Urothelium cell line (cell line): Measurements from ENCODE around the gene AP2A1.

ENCODE experiments used
- DNase-seq: peaks from one replicate; pipeline ENCODE4 v3.0.0; 2011; ENCODE audit warnings: low spot score, mixed read lengths
- FAIRE-seq: peaks from 2 replicates; lab custom pipeline; 2011; peaks lifted over from hg19 to GRCh38; lab: Jason Lieb, UNC

The AP2A1 gene

DNA sequence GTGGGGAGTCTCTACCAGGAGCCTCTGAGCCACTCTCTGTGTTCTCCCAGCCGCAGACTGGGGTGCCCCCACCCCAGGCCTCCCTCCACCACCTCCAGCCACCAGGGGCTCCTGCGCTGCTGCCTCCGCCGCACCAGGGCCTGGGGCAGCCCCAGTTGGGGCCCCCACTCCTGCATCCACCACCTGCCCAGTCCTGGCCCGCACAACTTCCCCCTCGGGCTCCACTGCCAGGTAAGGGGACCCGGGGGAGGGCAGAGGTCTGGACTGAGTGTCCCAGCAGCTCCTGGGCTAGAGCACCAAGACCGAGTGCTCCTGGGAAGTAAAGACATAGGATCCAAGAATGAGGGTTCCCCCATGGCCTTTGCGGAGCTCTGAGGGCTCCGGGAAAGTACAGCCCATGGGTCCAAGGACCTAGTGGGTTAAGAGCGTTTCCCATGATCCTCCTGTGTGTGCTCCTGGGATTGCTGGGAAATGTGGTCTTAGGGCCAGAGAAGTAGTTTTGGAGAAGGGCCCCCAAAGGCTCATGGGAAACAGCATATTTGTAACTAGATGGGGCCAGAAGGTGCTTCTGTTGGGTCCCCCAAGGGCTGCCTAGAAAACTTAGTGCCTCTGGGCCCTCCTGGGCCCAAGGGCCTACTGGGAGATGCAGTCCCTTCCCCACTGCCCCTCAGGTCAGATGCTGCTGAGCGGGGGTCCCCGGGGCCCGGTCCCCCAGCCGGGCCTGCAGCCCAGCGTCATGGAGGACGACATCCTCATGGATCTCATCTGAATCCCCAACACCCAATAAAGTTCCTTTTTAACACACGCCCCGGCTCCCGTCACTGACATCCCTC lies 69.6 kb downstream of the AP2A1 start:
- no peak for FAIRE-seq

DNA sequence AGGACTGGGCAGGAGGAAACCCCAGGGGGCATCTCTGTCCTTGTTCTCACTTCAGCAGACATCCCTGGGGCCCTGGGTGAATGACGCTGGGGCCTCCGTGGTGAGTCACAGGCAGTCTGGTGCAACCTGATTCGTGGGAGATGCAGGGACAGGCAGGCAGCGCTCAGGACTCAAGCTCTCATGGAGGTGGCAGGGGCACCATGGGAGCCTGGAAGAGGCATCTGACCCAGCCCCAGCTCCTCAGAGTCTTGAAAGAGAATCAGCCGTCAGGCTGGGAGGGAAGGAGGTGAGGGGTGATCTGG lies 70.2 kb downstream of the AP2A1 start:
- FAIRE-seq, result no peak

More for the DNA sequence above, 69.6 kb downstream of the AP2A1 start:
- no peak for DNase-seq

DNA sequence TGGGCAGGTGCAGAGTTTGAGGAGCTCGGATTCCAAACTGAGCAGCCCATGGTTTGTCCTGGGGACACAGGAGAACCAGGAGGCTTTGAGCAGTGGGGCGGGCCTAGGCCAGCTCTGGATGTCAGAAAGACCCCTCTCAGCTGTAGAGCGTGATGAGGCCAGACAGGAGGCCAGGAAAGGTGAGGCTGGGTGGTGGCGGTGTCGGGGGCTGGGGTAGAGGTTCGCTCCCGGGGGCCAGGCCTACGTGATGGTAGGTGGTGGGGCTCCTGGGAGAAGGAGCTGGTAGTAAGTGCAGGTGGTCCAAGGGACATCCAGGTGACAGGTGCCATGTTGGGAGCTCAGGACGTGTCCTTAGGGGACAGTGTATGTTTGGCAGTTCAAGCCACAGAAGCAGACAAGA lies 70.6 kb downstream of the AP2A1 start:
- DNase-seq, result no peak
- FAIRE-seq, result no peak

More for the DNA sequence above, 70.2 kb downstream of the AP2A1 start:
- DNase-seq, result no peak

DNA sequence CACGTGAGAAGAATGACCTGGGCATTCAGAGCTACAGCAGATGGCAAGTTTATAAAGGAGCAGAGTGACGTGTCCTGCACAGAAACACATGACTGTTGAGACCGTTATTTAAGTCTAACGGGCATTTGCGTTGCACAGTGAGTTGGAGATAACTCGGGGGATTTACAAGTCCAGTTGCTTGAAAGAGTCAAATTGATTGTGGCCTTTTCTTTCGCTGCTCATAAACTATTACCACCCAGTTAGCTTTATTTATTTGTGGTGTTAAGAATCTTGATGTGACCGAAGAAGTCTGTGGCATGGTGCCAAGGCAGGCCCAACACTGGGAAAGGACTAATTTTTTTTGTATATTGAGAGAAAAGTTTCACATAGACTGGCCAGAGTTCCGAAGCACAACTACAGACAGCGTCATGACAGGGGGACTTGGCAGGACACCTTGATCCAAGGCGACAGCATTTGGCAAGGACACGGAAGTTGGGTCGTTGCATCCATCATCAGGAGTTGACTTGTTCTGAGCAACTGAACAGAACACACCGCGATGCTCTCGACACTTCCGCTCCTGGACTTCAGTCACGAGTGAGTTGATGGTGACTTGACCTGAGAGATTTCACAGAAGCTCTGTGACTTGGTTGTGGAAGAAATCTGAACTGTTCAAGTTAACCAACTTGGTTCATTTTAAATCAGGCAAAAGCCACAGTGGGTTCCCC lies 72.2 kb downstream of the AP2A1 start:
- FAIRE-seq (no peak), DNase-seq (no peak)

DNA sequence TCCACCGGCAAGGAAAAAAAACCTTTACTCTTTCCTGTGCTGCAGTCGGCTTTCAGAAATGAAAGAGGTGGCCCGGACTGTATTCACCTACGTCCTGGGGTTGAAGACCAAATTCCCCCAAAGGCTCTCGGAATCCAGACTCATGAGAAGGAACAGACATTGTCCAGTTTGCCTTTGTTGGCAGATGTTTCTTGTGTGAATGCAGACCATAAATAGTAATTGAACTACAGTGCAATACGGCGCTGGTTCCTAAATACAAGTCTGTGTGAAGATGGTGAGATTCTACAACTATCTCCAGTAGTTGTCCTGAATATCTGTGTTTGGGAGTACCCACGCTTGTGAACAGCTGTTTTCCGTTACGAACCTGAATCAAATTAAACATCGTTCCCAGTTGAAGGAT lies 72.9 kb downstream of the AP2A1 start:
- DNase-seq (no peak), FAIRE-seq (no peak)

DNA sequence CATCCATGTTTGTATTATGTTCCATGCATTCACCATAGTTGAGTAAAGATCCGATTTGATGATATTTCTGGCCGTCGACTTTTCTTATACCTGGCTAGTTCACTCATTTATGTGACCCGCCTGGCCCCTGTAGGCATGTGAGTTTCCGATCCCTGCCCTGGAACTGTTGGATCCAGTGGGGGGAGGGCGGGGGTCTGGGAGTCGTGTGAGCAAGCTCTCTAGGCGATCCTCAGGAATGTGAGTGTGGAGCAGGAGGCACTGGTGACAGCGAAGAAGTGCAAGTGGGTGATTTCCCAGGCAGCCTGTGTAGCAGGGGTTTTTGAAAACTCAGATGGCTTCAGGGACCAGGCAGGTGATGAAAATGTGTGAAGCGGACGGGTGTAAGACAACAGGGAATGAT lies 73.5 kb downstream of the AP2A1 start:
- FAIRE-seq (no peak), DNase-seq (no peak)

DNA sequence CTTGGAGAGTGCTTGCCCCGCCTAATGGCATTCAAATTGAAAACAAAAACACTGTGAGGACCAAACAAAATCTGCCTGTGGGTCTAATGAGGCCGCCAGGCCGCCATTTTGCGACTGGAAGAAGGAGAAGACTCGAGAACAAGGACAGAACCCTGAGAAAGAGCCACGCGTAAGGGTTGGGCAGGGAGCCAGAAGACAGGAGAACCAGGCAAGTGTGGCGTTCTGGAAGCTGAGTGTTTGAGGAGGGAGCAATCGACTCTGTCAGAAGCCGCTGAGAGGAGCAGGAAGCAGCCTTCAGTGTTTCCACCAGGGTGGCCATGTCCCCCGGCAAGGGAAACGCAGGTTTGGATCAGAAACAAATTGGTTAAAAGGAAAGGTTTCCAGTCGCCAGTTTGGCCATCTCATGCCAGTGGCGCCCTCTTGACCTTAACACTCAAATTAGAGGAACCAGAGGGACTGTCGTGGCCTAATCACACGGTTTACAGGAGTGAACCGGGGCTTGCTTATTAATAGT lies 74.0 kb downstream of the AP2A1 start:
- FAIRE-seq (no peak), DNase-seq (no peak)

DNA sequence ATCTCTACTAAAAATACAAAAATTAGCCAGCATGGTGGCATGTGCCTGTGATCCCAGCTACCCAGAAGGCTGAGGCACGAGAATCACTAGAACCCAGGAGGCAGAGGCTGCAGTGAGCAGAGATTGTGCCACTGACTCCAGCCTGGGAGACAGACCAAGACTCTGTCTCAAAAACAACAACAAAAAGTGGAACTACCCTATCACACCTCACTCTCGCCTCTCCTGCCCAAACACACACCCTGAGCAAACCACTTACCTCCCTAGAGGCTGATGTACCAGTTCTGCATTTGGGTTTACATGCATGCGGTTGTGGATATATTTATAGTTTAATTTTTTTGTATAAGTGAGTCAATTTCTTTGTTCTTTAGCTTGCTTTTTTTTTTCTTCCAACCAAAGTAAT lies 76.5 kb downstream of the AP2A1 start:
- DNase-seq, result no peak
- no peak for FAIRE-seq

DNA sequence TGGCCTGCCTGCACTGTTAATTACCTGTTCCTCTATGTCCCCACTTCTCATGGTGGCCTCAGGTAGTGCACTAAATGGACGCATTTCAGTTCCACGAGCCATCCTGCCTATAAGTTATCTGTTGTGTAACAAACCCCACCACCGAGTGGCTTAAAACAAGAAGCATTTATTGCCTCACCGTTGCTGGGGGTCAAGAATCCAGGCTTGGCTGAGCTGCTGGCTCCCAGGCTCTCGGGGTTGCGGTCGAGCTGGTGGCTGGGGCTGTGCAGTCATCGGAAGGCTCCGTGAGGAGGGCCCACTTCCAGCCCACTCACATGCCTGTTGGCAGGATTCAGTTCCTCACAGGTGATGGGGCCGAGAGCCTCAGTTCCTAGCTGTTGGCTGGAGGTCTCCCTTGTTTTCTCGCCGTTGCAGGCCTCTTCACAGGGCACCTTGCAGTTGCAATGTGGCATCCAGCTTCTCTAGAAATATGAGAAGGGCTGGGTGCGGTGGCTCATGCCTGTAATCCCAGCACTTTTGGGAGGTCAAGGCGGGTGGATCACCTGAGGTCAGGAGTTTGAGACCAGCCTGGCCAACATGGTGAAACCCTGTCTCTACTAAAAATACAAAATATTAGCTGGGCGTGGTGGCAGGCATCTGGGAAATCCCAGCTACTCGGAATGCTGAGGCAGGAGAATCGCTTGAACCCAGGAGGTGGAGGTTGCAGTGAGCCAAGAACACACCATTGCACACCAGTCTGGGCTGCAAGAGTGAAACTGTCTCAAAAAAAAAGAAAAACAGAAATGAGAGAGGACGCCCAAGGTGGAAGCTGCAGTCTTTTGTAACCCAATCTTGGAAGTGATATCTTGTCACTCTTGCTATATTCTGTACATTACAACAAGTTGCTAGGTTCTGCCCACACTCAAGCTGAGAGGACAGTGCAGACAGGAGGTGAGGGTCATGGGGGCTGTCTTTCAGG lies 77.6 kb downstream of the AP2A1 start:
- FAIRE-seq, result no peak

DNA sequence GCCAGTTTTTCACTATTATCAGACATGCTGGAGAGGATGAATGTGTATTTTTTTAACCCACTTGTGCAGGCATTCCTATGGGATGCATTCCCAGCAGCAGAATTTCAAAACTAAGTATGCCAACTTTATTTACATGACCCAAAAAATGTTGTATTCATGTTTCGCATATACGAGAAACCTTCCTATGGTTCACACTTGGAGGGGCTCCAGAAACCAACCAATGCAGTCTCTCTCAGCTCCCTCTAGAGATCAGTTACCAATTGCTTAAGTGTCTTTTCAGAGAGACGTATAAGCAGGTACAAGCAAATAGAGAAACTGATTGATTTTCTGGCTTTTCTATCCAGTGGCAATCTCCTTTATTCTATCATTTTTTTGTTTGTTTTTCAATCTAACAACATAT lies 78.6 kb downstream of the AP2A1 start:
- FAIRE-seq (no peak), DNase-seq (no peak)

More for the DNA sequence above, 77.6 kb downstream of the AP2A1 start:
- no peak for DNase-seq

DNA sequence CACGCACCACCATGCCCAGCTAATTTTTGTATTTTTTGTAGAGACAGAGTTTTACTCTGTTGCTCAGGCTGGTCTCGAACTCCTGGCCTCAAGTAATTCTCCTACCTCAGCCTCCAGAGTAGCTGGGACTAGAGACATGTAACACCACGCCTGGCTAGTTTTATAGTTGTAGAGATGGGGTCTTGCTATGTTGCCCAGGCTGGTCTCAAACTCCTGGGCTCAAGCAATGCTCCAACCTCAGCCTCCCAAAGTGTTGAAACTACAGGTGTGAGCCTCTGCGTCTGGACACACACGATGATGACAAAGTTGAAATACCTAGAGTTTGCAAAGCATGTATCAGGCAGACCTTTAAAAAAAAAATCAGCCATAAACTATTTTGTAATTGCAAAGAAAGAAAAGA lies 79.6 kb downstream of the AP2A1 start:
- FAIRE-seq (no peak), DNase-seq (no peak)

DNA sequence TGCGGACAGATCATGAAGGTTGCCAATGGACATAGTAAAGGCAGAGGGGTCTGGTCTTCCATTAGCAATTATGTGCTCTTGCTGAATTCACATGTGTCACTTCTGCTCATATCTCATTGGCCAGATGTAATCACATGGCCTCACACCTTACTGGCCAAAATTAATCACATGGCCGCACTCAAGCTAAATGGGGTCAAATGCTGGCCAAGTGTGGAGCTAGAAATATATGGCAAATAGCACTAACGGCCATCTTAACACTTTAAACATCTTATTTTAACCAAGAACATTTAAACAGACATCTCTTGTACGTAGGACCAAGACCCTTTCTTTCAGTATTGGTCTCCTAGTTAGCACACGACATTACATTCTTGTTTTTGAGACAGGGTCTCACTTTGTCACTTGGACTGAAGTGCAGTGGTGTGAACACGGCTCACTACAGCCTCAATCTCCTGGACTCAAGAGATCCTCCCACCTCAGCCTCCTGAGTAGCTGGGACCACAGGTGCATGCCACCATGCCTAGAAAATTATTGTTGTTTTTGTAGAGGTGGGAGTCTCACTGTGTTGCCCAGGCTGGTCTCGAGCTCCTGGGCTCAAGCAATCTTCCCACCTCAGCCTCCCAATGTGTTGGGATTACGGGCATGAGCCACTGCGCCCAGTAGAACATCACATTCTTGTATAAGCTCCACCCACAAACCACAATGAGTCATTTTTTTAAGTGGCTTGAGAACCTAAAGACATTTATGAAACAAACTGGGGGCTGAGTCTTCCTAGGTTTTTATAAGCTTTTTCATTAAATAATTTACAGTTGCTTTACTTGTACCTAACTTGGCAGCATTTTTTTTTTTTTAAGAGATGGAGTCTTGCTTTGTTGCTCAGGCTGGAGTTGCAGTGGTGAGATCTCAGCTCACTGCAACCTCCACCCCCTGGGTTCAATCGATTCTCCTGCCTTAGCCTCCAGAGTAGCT lies 81.2 kb downstream of the AP2A1 start:
- FAIRE-seq, result no peak
- peak; percentile 56 for DNase-seq

DNA sequence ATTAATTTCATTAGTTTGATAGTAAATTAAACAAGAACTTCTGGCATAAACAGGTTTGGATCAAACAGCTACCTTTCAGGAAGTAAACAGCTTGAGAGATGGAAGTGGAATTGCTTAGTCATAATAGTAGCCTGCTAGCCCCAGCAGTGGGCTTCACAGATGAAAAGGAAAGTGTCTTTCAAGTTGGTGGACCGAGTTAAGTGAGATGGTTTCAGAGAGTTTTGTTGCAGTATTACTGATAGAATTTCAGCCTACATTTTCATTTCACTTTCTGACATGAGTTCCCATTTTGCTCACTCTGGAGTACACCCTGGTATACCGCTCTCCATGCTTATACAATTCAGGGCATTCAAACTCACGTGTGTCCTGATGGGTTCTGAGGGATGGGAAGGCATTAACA lies 82.1 kb downstream of the AP2A1 start:
- no peak for DNase-seq
- no peak for FAIRE-seq

DNA sequence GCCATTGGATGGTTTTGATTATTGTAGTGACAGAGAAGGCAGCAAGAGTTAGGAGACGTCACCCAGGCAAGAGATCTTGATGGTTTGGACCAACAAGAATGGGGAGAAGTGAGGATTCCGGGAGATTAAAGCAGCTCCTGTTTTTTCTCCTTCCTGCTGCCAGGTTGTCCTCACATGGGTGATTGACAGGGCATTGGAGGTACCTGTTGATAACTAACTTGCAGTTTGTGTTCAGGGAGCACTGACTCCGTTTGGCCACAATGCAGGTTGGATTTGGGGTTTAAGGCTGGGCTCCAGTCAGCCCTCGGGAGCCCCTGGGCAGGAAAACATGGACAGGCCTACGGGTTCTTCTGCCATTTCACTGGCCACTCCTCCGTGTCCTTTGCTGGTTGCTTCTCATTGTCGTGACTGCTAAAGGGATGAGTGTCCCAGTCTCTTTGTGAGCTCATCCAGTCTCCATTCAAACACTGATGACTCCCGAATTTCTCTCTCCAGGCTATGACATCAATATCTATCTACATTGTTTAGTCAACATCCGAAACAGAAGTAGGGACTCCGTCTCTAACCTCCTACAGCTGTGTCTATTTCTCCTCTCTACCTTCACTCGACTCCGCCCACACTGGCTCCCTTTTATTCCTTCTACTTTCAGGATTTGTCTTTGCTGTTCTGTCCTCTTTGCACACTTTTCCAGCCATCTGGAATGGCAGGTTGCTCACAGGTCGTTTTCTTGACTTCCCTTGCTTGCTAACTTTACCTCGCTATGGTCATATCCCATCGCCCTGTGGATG lies 82.8 kb downstream of the AP2A1 start:
- DNase-seq (no peak), FAIRE-seq (no peak)

DNA sequence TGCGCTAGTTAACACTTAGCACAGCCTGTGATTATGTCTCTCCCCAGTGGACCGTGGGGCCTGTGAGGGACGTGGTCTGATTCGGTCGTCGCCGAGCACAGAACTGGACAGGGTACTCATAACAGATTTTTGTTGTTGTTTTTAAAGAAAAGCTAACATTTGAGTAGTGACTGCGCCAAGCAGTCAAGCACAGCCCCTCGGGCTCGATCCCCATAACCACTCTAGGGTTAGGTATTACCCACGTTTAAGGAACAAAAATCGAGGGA lies 83.4 kb downstream of the AP2A1 start:
- FAIRE-seq, result no peak
- no peak for DNase-seq

DNA sequence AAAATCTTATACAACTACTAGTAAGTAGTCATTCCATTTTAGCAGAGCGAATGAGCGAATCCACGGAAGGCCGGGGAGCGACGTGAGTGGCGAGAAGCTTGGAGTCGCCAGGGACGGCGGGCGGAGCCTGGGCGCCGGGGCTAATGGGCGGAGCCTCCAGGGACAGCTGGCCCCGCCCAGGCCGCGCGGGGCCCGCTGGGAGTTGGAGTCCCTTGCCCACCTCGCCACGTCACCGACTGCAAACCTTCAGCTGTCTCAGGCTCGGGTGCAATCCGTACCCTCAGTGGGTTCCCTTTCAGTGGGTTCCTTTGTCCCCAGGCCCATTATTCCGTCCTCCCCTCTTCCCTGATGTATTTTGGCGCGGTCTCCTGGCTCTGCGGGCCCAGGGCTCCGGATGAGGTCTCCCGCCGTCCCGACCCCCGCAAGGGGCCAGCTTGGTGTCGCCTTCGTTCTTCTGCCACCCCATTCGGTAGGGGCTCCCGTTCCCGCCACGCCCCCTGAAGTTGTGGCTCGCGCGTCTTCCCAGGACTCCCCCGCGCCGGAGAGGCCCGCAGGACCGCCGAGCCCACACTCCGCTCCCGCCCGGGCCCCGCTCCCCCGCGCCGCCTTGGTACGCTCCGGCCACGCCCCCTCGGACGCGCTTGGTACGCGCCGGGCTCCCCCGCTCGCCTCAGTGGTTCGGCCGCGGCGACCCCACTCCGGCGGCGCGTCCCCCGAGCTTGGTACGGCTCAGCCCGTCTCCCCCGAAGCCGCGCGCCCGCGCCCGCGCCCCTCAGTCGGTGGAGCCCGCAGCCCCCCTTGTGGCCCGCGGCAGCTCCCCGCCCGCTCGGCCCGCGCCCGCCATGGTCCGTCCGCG lies 83.9 kb downstream of the AP2A1 start, which contains the start of gene PTOV1:
Gene PTOV1 (plus strand): TSS at position 673 of the 856 bp plus-strand sequence.
- DNase-seq (peak; percentile 96), FAIRE-seq (no peak)

DNA sequence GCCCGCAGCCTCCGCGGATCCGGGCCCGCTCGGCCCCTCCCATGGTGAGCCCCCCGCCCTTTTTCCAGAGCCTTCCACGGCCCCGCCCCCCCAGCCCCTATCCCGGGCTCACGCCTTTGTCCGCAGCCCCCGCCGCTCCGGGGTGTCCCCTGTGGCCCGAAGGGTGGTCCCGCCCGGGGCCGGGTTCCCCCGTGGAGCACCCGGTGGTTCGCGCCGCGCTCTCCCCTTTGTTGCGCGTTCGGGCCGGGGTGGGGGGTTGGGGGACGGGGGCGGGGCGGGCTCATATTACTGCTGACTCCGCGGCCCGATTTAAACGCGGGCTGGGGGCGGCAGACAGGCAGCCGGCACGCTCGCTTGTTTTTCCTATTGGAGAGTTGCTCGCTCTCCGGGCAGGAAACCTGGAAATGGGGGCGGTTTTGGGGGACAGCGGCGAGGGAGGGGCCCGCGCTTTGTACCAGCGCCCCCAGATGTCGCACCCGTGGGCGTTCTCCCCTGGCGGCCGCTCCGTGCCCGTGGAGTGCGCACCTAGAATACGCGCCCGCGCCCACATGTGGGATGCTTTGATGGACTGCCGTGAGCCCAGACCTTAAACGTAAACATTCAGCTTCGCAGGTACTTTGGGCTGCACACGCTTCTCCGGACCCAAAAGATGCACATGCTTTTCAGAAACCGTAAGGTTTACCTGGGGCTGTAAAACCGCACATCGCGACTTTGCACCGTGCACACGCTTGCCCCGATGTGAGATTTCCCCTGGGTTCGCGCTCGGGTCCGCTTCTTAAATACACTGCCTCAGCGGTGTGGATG lies 84.9 kb downstream of the AP2A1 start:
- no peak for FAIRE-seq
- DNase-seq, result peak; percentile 43
